ENCODE measurements around the gene WDR90.

The WDR90 gene

DNA sequence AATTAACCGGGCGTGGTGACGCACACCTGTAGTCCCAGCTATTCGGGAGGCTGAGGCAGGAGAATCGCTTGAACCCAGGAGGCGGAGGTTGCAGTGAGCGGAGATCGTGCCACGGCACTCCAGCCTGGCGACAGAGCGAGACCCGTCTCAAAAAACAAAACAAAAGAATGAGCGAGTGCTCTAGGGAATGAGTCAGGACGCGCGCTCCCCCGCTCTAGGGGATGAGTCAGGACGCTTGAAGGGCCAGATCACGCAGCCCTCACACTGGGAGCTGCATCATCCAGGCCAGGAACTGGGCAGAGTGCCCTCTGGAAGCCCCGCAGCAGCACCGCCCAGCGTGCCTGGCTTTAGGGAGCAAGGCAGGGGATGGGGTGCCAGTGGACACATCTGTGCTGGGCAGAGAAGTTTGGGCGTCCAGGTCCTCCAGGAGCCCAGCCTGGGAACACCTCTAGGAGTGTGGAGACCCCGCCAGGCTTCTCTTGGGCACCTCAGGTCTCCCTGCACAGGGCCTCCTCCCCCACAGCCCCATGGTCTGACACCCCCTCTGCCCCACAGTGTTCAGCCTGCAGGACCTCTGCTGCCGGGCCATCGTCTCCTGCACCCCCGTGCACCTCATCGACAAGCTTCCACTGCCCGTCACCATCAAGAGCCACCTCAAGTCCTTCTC lies 22.2 kb upstream of the WDR90 start:
- peak; percentile 97 for DNase-seq

DNA sequence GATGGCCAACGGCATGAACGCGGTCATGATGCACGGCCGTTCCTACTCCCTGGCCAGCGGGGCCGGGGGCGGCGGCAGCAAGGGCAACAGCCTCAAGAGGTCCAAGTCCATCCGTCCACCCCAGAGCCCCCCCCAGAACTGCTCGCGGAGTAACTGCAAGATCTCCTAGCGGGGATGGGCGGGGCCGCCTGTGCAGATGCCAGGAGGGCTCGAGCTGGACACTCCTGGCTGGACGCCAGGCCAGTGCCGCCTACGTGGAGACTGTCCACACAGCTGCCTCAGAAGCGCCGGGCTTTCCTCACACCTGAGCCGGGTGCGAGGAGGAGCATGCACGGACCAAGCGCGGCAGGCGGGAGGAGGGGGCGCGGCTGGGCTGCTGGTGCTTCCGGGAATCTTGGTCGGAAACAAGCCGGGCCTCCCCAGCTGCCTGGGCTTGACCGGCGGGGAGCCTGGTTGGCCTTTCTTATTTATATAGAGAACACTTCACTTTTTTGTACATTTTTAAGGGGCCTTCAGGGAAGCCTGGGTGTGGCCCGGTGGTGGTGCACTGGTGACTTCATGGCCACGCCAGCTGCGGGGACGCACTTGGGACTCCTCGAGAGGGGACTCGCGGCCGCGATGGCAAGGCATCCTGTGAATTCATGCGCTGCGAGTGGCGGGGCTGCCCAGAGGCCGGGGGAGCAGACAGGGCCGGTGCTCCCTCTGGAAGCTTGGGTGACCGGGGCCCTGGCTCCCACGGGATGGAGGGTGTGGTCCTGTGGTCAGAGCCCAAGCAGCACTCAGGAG lies 21.5 kb upstream of the WDR90 start:
- DNase-seq, result no peak

DNA sequence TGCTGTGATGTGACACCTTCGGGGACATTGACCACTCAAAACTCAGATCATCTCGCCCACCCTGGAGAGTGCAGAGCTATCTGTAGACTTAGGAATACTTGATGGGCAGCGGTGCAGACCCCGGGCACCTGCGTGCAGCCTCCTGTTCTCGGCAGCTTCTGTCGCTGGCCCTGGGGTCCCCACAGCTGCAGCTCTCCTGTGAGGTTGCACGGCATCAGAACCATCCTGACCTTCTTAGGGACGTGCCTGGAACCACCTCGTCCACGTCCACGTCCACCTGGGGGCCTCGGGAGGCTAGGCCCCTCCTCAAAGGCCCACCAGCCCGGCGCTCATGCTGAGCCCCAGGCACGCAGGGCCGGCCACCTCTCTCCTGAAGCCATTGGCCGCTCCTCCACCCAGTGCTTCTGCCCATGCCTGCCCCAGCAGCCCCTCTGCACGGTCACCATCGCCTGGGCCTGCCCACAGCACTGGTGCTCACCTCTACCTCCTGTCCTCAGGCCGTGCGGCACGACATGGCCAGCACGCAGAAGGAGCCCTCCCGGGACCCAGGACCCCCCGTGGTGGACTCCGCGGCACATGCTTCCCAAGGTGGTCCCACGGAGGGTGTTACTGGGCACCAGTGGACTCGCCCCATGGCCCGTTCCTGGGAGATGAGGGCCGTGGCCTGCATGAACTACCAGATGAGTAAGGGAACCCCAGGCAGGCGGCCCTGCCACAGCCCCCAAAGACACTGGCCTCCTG lies 20.7 kb upstream of the WDR90 start:
- no peak for DNase-seq

DNA sequence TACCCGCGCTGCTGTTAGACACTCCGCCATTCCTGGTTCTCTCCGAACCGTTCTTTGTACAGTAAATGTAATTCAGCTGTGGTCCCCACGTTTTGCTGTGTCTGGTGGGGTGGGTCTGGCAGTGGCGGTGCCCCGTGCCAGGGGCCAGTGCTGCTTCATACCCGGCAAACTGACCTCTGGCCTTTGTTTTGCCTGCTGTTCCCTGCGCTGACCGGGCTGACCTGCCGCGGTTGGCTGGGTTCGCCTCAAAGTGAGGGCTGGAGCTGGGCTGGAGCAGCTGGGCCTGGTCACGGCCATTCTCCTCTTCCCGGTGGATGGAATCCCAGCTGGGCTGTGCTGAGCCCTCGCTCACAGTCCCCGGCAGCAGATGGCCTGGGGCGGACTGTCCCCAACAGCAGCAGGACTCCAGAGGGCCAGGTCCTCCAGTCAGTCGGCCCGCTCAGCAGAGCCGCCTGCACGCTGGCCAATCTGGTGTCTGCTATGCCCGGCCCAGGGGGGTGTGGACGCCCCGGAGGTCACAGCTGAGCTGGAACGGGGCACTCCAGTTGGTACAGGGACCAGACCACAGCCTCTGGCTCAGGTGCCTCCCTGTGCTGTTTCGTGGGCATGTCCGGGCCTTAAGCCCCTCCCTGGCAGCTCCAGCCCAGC lies 19.9 kb upstream of the WDR90 start:
- no peak for DNase-seq

DNA sequence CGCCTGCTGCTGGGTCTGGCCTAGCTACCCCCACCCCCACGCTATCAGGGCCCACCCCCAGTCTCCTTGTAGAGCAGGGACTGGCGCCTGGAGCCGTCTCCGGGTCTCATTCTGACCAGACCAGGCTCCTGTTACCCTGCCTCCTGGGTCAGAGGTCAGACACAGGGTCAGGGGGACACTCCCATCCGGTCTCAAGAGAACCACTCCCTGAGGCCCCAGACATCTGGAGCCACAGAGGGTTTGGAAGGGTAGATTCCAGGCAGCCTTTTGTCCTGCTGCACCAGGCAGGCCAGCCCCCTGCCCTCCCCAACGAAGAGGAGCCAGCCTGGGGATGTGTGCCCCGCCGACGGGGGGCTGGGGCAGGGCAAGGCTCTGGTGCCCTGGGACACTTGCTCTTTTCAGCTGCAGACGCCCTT lies 19.3 kb upstream of the WDR90 start:
- no peak for DNase-seq

DNA sequence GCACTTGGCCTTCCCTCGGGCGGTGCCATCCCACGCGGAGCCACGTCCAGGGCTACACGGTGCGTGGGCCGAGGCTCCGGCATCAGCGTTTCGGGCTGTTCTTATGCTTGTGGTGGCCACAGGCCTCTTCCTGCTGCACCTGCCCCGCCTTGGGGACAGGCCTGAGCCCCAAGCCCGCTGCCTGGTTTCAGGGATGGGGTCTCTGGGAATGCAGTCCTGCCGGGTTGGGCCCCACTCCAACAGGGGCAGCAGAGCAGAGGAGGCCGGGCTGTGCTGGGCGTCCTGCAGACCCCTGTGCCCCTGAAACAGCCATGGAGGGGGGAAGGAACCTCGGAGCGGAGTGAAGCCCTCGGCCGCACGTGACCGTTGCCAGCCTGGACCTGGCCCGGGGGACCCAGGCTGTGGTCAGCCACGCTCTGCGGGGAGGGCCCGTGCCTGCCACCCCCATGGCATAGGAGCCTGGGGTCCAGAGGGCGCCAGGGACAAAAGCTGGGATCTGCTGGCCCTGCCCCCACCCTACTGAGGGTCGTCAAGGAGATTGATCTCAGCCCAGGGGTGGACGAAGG lies 18.8 kb upstream of the WDR90 start:
- no peak for DNase-seq

DNA sequence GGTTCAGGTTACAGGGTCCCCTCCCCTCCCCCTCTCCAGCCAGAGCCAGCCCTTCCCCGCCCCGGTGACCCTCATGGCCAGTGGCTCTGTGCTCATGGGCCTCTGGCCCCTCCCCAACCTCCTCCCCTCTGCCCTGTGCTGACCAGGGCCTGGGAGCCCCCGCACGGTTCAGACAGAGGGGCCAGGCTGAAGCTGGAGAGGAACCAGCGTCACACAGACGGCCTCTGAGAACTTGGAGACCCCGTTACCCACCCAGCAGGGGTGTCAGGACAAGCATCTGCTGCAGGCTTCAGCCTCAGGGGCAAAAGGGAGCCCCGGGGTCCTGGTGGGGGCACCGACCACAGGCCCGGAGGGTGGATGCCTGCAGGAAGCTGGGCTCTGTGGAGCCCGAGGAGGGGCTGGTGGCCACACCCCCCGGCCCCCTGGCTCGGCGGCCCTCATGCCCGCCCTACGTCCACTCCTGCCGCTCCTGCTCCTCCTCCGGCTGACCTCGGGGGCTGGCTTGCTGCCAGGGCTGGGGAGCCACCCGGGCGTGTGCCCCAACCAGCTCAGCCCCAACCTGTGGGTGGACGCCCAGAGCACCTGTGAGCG lies 18.3 kb upstream of the WDR90 start, which contains the start of gene WFIKKN1:
Gene WFIKKN1 (plus strand): TSS at position 171 of the 591 bp plus-strand sequence. CDS start 269 bp downstream, at position 440.
- no peak for DNase-seq

DNA sequence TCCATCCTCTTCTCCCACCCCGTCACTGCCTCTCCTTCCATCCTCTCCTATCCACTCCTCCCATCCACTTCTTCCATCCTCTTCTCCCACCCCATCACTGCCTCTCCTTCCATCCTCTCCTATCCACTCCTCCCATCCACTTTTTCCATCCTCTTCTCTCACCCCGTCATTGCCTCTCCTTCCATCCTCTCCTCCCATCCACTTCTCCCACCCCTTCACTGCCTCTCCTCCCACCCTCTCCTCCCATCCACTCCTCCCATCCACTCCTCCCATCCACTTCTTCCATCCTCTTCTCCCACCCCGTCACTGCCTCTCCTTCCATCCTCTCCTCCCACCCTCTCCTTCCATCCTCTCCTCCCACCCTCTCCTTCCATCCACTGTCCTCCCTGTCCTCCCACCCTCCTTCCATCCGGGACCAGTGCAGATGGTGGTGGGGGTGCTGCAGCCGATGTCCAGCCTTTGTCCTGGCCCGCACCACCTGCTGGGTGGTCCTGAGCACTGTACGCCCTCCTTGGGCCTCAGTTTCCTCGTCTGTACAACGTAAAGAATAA lies 17.3 kb upstream of the WDR90 start:
- no peak for DNase-seq

DNA sequence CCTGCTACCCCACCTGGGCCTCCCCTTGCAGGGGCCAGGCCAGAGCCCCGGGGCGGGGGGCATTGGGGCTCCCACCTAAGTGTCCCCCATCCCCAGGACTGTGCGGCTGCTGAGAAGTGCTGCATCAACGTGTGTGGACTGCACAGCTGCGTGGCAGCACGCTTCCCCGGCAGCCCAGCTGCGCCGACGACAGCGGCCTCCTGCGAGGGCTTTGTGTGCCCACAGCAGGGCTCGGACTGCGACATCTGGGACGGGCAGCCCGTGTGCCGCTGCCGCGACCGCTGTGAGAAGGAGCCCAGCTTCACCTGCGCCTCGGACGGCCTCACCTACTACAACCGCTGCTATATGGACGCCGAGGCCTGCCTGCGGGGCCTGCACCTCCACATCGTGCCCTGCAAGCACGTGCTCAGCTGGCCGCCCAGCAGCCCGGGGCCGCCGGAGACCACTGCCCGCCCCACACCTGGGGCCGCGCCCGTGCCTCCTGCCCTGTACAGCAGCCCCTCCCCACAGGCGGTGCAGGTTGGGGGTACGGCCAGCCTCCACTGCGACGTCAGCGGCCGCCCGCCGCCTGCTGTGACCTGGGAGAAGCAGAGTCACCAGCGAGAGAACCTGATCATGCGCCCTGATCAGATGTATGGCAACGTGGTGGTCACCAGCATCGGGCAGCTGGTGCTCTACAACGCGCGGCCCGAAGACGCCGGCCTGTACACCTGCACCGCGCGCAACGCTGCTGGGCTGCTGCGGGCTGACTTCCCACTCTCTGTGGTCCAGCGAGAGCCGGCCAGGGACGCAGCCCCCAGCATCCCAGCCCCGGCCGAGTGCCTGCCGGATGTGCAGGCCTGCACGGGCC lies 16.5 kb upstream of the WDR90 start:
- DNase-seq, result no peak

DNA sequence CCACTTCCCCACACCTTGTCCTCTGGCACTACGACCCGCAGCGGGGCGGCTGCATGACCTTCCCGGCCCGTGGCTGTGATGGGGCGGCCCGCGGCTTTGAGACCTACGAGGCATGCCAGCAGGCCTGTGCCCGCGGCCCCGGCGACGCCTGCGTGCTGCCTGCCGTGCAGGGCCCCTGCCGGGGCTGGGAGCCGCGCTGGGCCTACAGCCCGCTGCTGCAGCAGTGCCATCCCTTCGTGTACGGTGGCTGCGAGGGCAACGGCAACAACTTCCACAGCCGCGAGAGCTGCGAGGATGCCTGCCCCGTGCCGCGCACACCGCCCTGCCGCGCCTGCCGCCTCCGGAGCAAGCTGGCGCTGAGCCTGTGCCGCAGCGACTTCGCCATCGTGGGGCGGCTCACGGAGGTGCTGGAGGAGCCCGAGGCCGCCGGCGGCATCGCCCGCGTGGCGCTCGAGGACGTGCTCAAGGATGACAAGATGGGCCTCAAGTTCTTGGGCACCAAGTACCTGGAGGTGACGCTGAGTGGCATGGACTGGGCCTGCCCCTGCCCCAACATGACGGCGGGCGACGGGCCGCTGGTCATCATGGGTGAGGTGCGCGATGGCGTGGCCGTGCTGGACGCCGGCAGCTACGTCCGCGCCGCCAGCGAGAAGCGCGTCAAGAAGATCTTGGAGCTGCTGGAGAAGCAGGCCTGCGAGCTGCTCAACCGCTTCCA lies 15.7 kb upstream of the WDR90 start:
- no peak for DNase-seq

DNA sequence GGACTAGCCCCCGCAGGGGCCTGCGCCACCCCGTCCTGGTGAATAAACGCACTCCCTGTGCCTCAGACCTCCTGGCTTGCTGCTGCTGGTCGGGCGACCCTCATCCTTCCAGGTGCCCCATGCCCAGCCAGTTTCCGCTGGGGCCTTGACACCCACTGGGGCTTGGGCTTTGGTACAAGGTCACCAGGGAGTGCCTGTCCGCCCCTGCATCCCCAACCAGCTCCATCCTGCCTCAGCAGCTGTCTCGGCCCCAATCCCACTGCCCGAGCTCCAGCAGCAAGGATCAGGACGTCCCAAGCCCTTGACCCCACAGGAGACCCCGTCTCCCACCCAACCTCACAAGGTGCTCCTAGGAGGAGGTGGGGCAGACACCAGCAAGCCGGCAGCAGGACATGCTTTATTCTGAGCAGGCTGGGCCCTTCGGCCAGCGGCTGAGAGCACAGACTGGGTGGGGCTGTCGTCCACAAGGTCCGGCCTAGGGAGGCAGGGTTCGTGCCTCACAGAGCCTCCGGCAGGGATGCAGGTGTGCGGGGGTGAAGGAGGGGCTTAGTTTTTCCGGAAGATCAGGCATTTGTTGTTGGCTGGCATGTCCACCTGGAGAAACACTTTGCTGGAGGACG lies 15.0 kb upstream of the WDR90 start:
- no peak for DNase-seq

DNA sequence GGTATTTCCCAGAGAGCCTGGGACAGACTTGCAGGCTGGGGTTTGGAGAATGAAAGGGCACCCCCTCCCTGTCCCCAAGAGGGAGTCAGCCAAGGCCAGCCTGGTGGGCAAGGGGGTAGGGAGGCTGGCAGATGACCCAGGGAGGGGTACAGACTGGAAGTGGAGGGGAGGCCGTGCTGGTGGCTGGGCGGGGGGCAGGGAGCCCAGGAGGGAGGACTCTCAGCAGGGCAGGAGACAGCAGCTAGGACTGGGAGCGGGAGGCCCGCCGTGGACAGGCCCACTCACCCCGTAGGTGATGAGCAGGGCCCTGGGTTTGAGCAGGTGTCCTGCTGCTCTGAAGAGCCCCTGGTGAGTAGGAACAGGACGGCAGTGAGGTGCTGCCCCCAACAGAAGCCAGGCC lies 14.2 kb upstream of the WDR90 start:
- no peak for DNase-seq

DNA sequence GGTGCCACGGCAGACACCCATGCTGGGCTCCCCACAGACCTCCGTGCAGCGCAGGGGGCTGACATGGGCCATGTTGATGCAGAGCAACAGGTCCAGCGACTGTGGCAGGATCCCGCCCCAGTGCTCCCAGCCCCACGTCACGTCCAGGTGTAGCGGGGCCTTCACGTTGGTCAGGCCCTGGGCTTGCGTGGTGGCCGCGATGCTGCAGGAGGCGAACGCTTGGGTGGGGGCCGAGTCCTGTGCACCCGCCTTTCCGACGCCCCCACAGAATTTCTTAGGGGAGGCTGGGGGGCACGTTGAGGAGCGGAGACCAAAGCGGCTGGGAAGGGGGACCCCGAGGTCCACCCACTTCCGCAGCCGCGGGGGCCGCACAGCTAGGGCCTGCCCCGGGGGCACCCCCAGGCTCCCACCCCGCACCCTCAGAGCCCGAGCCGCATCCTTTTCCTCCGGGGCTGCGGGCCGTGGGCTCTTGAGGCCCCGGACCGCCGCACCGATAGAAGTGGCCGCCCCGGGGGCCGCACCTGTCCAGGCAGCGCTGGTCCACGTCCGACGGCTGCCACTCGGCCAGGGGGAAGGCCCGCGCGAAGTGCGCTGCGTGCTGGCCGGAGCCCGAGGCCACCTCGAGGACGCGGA lies 13.5 kb upstream of the WDR90 start:
- no peak for DNase-seq

DNA sequence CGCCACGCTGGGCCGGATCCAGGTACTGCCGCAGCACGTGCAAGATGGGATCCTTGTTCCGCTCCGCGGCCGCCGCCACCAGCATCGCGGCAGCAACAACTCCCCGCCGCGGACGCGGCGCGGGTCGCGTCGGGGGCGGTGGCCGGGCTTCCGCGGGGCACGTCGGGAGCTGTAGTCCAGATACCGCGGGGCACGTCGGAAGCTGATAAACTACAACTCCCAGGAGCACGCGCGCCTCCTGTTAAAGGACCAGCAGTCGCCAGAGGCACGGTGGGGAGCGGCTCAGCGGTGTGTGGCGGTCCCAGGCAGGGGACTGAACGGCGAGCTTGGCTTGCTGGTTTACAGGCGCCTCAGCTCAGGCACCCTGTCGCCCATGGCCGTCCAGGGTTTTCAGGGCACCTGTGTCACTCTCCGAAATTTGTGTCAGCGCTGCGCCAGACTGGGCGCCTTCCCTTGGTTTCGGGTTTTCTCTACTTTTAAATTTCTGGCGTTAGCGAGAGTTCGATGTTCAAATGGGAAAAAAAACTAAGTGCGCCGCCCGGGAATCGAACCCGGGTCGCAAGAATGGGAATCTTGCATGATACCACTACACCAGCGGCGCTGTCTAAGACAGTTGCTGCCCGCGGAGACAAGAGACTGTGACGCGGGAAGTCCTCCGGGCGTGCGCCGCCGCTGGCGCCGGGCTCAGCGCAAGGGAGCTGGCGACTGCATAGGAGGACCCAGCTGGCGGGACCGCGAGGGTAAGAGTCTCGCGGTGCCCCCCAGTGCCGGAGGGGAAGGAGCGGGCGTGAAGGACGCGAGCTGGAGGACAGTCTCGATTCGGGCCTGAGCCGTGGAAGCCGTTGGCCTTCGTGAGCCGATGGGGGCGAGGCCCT lies 12.7 kb upstream of the WDR90 start, which contains the start of gene METTL26:
Gene METTL26 (minus strand): TSS at position 100 of the 875 bp plus-strand sequence. CDS start 15 bp downstream, at position 85.
- DNase-seq, result peak; percentile 94

DNA sequence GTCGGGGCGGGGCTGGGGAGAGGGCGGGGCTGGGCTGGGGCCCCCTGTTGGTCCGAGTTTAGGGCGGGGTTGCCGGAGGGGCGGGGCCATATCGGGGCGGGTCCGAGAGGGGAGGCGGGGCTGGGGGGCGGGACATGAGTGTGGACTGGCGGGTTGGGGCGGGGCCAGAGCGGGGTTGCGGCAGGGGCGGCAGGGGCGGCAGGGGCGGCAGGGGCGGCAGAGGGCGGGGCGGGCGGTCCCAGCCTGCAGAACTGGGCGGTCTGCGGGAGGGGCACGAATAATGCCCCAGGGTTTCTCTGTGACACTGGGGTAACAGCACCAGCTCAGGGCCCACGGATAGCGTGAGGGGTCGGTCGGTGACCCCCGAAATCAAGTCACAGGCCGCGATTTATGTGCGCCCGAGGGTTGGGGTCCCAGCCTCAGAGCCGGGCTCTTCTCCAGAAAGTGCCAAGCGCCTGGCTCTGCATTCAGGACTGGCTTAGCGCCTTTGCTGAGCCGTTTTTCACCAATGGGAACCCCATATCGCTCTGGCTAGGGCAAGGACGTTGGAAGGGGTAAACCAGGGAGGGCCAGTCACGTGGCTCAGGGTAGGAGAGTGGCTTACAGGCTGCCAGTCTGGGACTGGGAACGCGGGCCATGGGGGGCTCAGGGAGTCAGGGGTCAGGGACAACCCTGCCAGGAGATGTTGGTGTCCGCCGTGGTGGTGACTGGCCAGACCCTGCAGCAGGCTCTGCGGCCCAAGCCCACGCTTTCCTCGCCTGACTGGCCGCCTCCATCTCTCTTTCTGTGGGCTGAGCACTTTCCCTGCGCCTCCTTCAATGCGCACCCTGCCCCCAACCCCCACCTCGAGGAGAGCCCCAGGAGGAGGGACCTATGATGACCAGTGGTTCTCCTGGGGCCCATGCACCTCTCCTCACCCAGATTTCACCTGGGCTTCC lies 11.8 kb upstream of the WDR90 start:
- peak; percentile 87 for DNase-seq

DNA sequence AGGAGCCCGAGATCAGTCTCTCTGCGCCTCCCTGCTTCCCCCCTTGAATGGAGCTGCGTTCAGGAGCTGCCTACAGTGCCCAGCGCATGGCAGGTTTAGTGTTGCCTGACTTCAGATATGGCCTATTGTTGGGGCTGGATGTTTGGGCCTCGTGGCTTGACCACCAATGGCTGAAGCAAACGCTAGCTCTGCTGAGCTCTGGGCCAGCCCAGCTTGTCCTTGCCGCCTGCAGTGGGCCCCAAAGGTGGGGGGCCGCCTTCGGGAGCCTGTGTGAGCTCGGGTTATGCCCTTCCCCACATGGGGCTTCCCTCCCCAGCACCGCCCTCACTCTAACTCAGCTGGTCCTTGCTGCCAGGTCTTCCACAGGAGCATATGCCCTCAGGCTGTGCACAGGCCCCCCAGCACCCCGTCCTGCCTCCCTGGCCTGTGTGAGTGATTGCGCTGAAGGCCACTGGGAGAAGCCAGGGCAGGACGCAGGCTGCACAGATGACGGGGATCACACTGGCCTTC lies 11.1 kb upstream of the WDR90 start:
- DNase-seq, result no peak

DNA sequence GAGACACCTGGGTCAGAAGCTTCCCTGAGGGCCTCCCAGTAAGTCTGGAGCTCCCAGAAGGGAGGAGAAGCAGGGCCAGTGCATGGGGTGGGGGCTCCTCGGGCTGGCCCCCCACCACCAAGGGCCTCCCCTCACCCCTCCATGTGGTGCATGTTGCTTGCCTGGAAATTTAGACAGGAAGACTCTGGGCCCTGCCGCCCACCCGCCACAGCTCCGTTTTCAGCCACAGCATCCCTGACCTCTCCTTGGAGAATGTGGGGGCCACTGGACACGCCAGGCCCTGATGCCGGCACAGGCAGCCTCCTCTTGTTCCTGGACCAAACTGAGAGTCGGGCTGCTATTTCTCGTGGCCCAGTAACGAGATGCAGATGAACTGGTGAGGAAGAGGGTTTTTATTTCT lies 10.3 kb upstream of the WDR90 start:
- no peak for DNase-seq

Measured in EL (cell line).